ENCODE measurements around the gene CXCL16.
"Not testable (repeated sequence)": the region's sequence is repeated elsewhere in the genome, so short reads cannot be mapped to it uniquely, and the experiment has no call there.

CXCL16 gene

DNA sequence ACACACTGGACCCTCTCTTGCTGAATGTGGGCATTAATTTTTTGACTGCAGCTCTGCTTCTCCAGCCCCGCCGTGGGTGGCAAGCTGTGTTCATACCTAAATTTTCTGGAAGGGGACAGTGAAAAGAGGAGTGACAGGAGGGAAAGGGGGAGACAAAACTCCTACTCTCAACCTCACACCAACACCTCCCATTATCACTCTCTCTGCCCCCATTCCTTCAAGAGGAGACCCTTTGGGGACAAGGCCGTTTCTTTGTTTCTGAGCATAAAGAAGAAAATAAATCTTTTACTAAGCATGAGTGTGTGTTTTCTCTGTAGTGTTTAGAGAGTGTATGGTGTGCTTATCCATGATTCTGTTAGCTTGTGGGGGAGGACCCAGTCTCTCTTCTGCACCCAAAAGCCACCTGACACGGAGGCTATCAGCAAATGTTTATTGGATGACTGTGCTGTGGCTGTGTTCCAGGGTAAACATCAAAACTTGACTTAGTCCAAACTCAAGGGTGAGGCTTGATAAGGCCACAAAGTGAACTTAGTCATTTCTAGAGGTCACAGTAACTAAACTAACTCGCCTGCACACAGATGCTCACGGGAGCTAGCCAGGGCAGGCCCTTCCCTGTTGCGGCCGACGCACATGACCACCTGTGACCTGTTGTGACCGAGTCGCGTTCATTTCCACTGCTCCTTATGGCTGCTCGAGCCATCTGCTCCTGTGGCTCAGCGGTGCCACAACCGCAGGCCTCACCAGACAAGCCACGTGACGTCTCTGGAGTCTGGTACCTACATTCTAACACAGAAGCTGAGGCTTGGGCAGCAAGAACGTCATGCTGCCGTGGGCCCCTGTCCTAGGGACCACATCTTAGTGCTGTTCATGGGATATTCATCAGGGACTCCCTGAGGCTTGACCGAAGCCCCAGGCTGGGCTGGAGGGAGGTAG lies 18.3 kb downstream of the CXCL16 start:
- DNase-seq (ENCODE audit: low read depth) = peak; percentile 71

GRCh38 chr17:4720787-4721186 lies 18.9 kb downstream of the CXCL16 start:
- DNase-seq (ENCODE audit: low read depth) = no peak

DNA sequence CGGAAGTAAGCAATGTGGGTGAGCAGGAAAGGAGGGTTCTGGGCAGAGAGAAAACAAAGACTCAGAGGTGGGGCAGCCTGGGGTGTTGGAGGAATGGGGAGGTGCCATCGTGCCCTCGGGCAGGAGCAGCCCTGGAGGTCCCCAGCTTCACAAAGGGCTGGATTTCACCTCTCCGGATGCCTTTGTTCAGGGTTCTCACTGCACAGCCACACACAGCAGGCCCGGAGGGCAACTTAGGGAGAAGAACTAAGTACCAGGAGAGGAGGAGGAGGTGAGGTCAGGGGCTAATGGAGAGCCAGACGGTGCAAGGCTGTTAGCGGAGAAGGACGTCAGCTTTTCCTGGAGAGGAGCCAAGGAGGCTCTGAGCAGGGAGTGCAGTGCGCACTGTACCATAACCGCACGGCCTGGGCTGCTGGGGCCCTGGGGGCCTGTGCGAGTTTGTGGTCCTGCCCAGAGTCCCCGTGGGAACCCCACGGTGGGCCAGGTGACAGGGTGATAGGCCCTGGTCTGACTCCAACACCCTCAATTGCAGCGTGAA lies 20.0 kb downstream of the CXCL16 start:
- peak; percentile 64 for DNase-seq (ENCODE audit: low read depth)

- no peak for DNase-seq (ENCODE audit: low read depth)
Measured at GRCh38 chr17:4719146-4719545, 20.6 kb downstream of the CXCL16 start.

GRCh38 chr17:4718276-4718675 lies 21.5 kb downstream of the CXCL16 start:
- DNase-seq (ENCODE audit: low read depth) = no peak

- DNase-seq (ENCODE audit: low read depth) = no peak
Measured at GRCh38 chr17:4717791-4718190, 21.9 kb downstream of the CXCL16 start.

DNA sequence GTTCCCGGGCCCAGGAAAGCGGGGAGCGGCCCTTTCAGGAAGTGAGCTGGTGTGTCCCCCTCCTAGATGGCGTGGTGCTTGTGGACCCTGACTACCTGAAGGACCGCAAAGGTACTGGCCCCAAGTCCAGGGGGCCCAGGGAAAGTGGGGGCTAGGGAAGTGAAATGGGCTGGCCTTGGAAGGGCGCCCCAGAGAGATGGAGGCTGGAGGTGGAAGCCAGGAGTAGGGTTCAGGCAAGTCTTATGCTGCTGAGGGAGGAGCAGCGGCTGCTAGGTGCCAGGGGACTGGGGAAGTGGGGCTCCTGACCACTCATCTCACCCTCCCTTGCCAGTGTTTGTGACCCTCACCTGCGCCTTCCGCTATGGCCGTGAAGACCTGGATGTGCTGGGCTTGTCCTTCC lies 23.6 kb downstream of the CXCL16 start:
- no peak for DNase-seq (ENCODE audit: low read depth)

GRCh38 chr17:4715063-4715744 lies 24.5 kb downstream of the CXCL16 start:
- DNase-seq (ENCODE audit: low read depth) = no peak

GRCh38 chr17:4714340-4715062 lies 25.2 kb downstream of the CXCL16 start:
- not testable (repeated sequence) for DNase-seq (ENCODE audit: low read depth)

- no peak for DNase-seq (ENCODE audit: low read depth)
Measured at GRCh38 chr17:4712526-4712925, 27.2 kb downstream of the CXCL16 start.

GRCh38 chr17:4711661-4712181 lies 28.0 kb downstream of the CXCL16 start:
- no peak for DNase-seq (ENCODE audit: low read depth)

DNA sequence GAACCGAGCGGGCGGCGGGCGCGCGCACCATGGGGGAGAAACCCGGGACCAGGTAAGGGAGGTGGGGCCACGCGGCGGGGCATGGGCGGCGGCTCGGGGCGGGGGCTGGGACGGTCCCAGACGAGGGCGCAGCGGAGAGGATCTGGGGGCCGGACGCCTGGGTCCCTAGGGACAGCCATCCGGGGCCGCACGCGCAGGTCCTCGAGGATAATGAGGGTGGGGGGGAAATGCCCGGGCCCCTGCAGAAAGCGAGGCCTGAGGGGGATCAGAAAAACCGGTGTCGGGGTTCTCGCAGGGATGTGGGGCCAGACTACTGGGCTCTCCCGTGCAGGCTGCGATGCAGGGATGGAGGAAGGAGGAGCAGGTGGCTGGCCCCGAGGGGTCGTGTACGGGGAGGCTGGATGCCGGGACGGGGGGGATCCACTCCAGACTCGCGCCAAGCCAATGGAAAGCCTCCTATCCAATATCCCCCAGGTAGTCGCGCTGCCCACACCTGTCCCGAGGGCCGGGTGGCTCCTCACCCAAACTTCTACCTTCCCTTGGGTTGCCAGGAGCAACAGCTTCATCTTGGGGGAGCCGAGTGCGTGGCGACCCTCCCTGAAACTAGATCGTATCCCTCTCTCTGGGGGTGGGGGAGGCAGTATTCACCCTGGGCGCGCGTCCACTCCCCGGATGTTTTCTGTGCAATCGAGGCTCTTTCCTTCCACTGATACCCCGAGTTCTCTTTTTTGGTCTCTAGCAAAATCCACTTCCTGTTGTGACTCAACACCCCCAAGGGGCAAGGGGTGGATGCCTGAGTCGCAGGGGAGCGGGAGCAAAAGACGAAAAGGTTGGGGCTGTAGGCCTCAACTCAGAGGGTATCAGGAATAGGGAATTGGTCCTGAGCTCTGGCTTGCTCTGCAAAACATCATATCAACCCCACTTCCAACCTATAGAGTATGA lies 28.8 kb downstream of the CXCL16 start:
- DNase-seq (ENCODE audit: low read depth) = no peak

- peak; percentile 98 for DNase-seq (ENCODE audit: low read depth)
Measured at GRCh38 chr17:4709794-4710692, 29.7 kb downstream of the CXCL16 start, which contains the start of gene ARRB2. Gene ARRB2 (plus strand): TSS chr17:4710632. CDS start chr17:4710722, 90 bp downstream.

DNA sequence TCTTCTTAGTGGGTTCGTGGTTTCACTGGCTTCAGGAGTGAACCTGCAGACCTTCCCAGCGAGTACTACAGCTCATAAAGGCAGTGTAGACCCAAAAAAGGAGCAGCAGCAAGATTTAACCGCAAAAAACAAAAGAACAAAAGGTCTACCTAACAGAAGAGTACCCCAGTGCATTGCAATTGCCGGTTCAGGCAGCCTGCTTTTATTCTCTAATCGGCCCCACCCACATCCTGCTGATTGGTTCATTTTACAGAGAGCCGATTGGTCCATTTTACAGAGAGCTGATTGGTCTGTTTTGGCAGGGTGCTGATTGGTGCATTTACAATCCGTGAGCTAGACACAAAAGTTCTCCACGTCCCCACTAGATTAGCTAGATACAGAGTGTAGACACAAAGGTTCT lies 31.3 kb downstream of the CXCL16 start:
- no peak for DNase-seq (ENCODE audit: low read depth)

DNA sequence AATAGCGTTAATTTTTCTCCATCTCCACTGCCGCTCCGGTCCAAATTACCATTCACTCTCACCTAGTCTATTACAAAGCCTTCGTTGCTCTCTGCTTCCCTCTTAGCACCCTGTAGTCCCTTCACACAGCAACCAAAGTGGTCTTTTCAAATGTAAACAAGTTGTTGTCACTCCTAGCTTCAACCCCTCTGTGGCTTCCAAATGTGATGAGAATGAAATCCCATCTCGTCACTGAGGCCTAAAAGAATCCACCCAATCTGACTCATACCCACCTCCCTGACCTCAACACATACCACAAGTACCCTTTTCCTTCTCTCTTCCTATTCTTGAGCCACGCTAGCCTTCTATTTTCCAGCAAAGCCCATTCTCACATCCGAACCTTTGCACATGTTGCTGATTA lies 33.6 kb downstream of the CXCL16 start:
- DNase-seq (ENCODE audit: low read depth) = peak; percentile 29

- no peak for DNase-seq (ENCODE audit: low read depth)
Measured at GRCh38 chr17:4704991-4705390, 34.7 kb downstream of the CXCL16 start.

DNA sequence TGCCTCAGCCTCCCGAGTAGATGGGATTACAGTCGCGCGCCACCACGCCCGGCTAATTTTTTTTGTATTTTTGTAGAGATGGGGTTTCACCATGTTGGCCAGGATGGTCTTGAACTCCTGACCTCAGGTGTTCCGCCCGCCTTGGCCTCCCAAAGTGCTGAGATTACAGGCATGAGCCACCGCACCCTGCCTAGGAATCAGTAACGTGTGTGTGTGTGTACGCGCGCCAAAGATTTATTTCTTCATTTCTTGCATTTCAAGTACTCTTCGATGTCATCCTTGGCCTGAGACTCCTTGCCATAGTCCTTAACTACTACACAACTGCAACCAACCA lies 35.2 kb downstream of the CXCL16 start:
- DNase-seq (ENCODE audit: low read depth) = not testable (repeated sequence)

DNA sequence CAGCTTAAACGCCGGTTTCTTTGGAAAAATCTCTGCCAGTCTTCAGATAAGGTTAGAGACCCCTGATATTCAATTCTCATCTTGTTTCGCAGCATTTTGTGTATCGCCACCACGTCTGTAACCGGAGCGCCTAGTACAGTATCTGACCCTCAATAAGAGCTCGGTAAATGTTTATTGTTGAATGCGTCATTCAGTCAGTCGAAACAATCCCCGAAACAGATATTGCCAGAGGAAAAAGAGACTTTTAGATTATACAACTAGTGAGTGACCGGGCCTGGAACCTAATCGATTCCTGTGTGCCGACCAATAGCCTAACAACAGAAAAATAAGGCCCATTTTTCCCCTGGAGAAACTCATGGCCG lies 36.4 kb downstream of the CXCL16 start:
- DNase-seq (ENCODE audit: low read depth) = no peak

DNA sequence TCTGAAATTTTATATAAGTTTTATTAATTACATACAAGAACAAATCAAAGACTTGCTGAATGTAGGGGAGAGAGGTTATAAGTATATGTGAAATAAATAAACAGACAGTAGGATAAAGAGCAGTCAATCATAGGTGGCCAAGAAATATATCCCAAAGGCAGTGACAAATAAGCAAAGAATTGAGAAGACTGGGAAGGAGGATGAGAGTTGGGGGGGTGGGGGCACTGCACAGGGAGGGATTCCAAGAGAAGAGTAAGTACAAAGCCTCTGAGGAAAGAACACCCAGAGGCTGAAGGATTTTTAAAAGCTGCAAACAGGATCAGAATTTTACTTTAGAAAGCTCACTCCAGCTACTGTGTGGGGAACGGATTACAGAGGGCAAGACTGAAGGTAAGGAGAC lies 38.6 kb downstream of the CXCL16 start:
- DNase-seq (ENCODE audit: low read depth) = no peak
